HG03159 (cell line): Measurements from ENCODE around the gene RAPGEF3.

Experiments used
- ATAC-seq: cut with Tn5 transposase; IDR thresholded peaks from one replicate; pipeline ENCODE4 v1.9.1; 2021; ENCODE audit warnings: mild to moderate bottlenecking, moderate library complexity; ENCODE audit not compliant: unreplicated experiment

The RAPGEF3 gene

GRCh38 chr12:47762850-47763465 is 4.3 kb upstream of the RAPGEF3 start:
- no peak for ATAC-seq

GRCh38 chr12:47758584-47758833 is 171 bp downstream of the RAPGEF3 start:
- no peak for ATAC-seq

- ATAC-seq = no peak
Measured at GRCh38 chr12:47757840-47758583, 668 bp downstream of the RAPGEF3 start.

- no peak for ATAC-seq
Measured at GRCh38 chr12:47757364-47757839, 1.3 kb downstream of the RAPGEF3 start.

GRCh38 chr12:47755655-47756562 is 2.8 kb downstream of the RAPGEF3 start:
- peak; percentile 53 for ATAC-seq

GRCh38 chr12:47754881-47755280 is 3.8 kb downstream of the RAPGEF3 start:
- peak; percentile 31 for ATAC-seq

- ATAC-seq = no peak
Measured at GRCh38 chr12:47754126-47754525, 4.6 kb downstream of the RAPGEF3 start.

GRCh38 chr12:47753021-47754001 is 5.4 kb downstream of the RAPGEF3 start:
- ATAC-seq = no peak

- no peak for ATAC-seq
Measured at GRCh38 chr12:47752552-47752951, 6.1 kb downstream of the RAPGEF3 start.

GRCh38 chr12:47752121-47752520 is 6.6 kb downstream of the RAPGEF3 start:
- ATAC-seq = no peak

GRCh38 chr12:47751561-47751960 is 7.1 kb downstream of the RAPGEF3 start:
- no peak for ATAC-seq

- no peak for ATAC-seq
Measured at GRCh38 chr12:47750916-47751470, 7.7 kb downstream of the RAPGEF3 start.

GRCh38 chr12:47750229-47750798 is 8.4 kb downstream of the RAPGEF3 start:
- ATAC-seq = no peak

GRCh38 chr12:47748899-47749298 is 9.8 kb downstream of the RAPGEF3 start:
- ATAC-seq = no peak

- ATAC-seq = no peak
Measured at GRCh38 chr12:47748507-47748828, 10.2 kb downstream of the RAPGEF3 start.

- ATAC-seq = no peak
Measured at GRCh38 chr12:47747596-47748506, 10.8 kb downstream of the RAPGEF3 start.

- ATAC-seq = no peak
Measured at GRCh38 chr12:47747126-47747525, 11.6 kb downstream of the RAPGEF3 start.

- no peak for ATAC-seq
Measured at GRCh38 chr12:47746523-47746922, 12.2 kb downstream of the RAPGEF3 start.

GRCh38 chr12:47746073-47746472 is 12.6 kb downstream of the RAPGEF3 start:
- no peak for ATAC-seq
